AG09319 (cell line): Measurements from ENCODE around the gene GSS.

ENCODE experiments used
- DNase-seq: peaks from one replicate; pipeline ENCODE4 v3.0.0-alpha.2; 2010; ENCODE audit warnings: low read depth; ENCODE audit errors: extremely low read depth
- CTCF ChIP-seq: IDR thresholded peaks from 2 replicates; pipeline ENCODE4 v1.5.1; 2011; ENCODE audit warnings: low read depth, mild to moderate bottlenecking, inconsistent platforms, low read length, moderate library complexity

Gene GSS

GRCh38 chr20:34971561-34972235 lies 16.1 kb upstream of the GSS start:
- no peak for TF ChIP-seq CTCF
- no peak for DNase-seq

- no peak for TF ChIP-seq CTCF
- no peak for DNase-seq
These were observed 15.4 kb upstream of the GSS start for GRCh38 chr20:34970846-34971560.

- no peak for DNase-seq
- no peak for TF ChIP-seq CTCF
These were observed 14.7 kb upstream of the GSS start for GRCh38 chr20:34970193-34970840.

- DNase-seq: no peak
- TF ChIP-seq CTCF: no peak
These were observed 12.6 kb upstream of the GSS start for GRCh38 chr20:34968042-34968775.

DNA sequence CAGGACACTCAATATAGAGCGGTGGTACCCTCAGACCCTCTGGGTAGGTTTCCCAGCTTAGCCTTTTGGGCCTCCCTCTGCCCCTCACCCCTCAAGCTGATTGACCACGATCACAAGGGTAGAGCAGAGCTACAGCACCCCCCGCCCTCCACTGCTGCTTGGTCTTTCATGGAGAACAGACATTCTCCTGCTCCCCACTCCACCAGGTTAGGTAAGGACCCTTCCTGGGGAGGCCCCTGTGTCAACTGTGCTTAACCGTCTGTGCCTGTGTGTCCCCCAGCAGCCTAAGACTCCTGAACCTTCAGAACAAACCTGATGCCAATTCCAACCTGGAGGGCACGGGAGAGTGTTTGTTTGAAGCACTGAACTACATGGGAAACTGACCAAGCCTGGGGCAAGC lies 11.8 kb upstream of the GSS start:
- DNase-seq: no peak
- no peak for TF ChIP-seq CTCF

- no peak for DNase-seq
These were observed 9.4 kb upstream of the GSS start for GRCh38 chr20:34965051-34965450.

More at GRCh38 chr20:34965051-34965450, 9.4 kb upstream of the GSS start:
- no peak for TF ChIP-seq CTCF
